ENCODE results near the gene FXYD5.
A peak's percentile ranks its signal among the peaks of the same experiment; 100 is the strongest.
"Not testable (repeated sequence)": the region's sequence is repeated elsewhere in the genome, so short reads cannot be mapped to it uniquely, and the experiment has no call there.

FXYD5 gene

GRCh38 chr19:35120492-35120891, 34.0 kb upstream of the FXYD5 start:
- no peak for DNase-seq (ENCODE audit: low read depth)

DNA sequence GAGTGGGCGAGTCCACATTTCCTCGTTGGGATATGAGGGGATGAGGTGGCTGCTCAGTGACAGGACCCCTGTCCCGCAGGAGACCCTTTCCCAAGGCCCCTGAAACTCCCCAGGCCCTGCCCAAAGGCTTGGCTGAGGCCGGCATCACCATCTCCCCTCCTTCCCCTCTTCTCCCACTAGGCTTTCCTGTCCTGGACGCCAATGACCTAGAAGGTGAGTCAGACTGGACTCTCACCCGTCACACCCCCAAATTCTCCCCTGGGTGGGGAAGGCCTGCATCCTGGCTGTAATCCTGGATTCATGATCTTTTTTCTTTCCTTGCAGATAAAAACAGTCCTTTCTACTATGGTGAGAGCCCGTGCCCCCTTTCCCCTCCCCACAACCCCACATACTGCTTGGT, 33.6 kb upstream of the FXYD5 start:
- DNase-seq (ENCODE audit: low read depth) = no peak

GRCh38 chr19:35122687-35123551, 31.6 kb upstream of the FXYD5 start:
- no peak for DNase-seq (ENCODE audit: low read depth)

DNA sequence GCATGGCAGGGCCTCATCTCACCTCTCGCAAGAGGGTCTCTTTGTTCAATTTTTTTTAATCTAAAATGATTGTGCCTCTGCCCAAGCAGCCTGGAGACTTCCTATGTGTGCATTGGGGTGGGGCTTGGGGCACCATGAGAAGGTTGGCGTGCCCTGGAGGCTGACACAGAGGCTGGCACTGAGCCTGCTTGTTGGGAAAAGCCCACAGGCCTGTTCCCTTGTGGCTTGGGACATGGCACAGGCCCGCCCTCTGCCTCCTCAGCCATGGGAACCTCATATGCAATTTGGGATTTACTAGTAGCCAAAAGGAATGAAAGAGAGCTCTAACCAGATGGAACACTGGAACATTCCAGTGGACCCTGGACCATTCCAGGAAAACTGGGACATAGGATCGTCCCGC, 31.0 kb upstream of the FXYD5 start:
- DNase-seq (ENCODE audit: low read depth) = no peak

- peak; percentile 70 for DNase-seq (ENCODE audit: low read depth)
Measured at GRCh38 chr19:35124098-35125060, 30.2 kb upstream of the FXYD5 start.

DNA sequence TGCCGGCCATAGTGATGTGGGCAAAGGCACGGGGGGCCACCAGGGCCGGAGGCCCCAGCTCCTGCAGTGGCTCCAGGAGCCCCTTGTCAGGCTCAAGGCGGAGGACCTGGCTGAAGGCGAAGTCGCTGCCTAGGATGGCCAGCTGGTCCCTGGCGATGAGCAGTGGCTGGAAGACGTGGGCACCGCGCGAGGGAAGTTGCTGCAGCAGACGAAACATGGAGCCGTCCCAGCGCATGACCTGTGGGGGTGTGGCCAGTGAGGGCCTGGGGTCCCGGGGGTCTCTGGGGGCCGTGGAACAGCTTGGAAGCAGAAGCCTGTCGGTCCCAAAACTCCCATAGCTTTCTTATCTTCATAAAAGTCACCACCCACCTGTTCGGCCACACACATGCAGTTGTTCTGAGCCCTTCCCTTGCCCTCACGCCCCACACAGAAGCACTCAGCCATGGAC, 29.2 kb upstream of the FXYD5 start:
- DNase-seq (ENCODE audit: low read depth) = no peak

GRCh38 chr19:35125749-35126623, 28.5 kb upstream of the FXYD5 start:
- DNase-seq (ENCODE audit: low read depth) = no peak

- DNase-seq (ENCODE audit: low read depth) = no peak
Measured at GRCh38 chr19:35126624-35126959, 27.9 kb upstream of the FXYD5 start.

GRCh38 chr19:35127871-35128270, 26.7 kb upstream of the FXYD5 start:
- DNase-seq (ENCODE audit: low read depth) = no peak

- no peak for DNase-seq (ENCODE audit: low read depth)
Measured at GRCh38 chr19:35128398-35129057, 26.0 kb upstream of the FXYD5 start.

GRCh38 chr19:35129724-35130274, 24.7 kb upstream of the FXYD5 start:
- not testable (repeated sequence) for DNase-seq (ENCODE audit: low read depth)

- DNase-seq (ENCODE audit: low read depth) = no peak
Measured at GRCh38 chr19:35130761-35131720, 23.5 kb upstream of the FXYD5 start.

GRCh38 chr19:35132254-35132653, 22.3 kb upstream of the FXYD5 start:
- DNase-seq (ENCODE audit: low read depth) = no peak

- no peak for DNase-seq (ENCODE audit: low read depth)
Measured at GRCh38 chr19:35133826-35134225, 20.7 kb upstream of the FXYD5 start.

DNA sequence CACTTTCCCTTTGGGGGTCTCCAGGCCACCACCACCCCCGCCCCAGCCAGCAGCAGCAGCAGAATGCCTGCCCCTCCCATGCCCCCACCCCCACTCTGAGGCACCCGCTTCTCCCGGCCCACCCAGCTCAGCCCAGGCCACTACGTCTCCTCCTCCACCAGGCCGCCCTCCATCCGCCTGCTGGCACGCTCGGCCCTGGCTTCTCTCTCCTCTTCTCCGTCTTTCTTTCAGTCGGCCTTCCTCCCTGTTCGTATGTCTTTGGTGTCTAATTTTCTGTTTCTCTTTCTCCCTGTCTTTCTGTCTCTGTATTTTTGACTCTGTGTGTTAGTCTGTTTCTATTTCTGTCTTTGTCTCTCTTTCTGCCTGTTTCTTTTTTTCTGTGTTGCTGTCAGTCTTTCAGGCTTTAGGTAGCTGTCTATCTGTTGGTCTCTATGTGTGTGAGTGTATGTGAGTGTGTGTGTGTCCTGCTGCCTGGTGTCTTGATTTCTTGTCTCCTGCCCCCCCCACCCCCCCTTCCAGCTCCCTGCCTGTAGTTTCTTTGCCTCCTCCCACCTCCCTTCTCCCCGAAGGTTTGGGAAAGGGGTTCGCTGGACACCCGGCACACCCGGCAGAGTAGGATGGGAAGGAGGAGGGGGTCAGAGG, 19.8 kb upstream of the FXYD5 start, which contains the start of gene LGI4:
LGI4 (minus strand) TSS at position 459 of the 642 bp plus-strand sequence; CDS start at position 80, 379 bp downstream.
- no peak for DNase-seq (ENCODE audit: low read depth)

DNA sequence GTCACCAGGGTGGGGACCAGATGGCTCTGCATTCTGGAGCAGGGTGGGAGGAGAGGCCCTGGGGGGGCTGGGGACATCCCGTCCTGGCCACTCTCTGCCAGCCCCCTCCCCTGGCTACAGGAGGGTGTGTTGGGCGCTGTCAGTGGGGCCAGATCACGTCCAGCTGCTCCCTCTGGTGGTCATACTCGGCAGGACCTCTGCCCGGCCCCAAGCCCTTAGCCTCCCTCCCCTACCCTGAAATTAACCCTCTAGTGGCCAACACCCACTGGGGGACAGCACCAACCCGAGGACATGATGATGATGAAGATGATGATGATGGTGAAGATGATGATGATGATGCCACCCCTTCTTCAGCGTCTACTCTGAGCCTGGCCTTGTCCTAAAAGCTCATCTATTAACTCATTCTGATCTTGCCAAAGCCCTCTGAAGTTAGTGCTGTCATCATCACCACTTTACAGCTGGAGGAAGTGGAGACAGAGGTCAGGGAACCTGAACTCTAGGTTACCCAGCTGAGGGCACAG, 19.1 kb upstream of the FXYD5 start:
- no peak for DNase-seq (ENCODE audit: low read depth)

GRCh38 chr19:35136231-35136630, 18.3 kb upstream of the FXYD5 start:
- no peak for DNase-seq (ENCODE audit: low read depth)

DNA sequence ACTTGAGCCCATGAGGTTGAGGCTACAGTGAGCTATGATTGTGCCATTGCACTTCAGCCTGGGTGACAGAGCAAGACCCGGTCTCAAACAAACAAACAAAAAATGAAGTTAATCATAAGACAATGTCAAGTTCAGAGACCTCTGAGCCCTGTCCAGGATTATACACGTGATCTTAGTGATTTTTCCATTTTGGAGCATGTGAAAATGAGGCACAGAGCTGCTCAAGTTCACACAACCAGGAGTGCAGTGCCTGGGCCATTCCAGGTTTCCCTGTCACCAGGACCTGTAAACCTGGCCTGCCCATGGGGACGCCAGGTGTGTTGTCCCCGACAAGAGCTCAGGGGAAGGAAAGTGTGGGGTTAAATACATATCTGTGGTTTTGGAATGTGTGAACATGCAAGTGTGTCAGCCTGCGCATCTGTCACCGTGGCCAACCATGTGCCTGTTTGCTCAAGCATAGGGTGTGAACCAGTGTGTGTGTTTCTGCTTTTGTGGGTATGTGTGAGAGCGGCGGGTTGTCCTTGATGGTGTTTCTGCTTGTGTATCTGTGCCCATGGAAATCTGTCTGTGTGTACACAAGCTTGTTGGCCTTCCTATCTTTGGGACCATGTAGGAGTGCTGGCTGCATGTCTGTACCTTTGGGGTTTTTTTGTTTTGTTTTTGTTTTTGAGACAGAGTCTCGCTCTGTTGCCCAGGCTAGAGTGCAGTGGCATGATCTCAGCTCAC, 17.4 kb upstream of the FXYD5 start:
- no peak for DNase-seq (ENCODE audit: low read depth)
